WTC11 (cell line): Measurements from ENCODE around the gene SH2D1B. TPM values are rescaled to one million over a fixed set of nuclear protein-coding genes. Genes with fewer than 3 reads are reported as not detected.

Source experiments
- ATAC-seq: fragments of 200-7000 bp; cut with Tn5 transposase; 2 replicates; pipeline ENCODE4 v1.10.0; 2021; ENCODE audit warnings: mild to moderate bottlenecking, moderate library complexity
- CTCF ChIA-PET: fragments of 300-600 bp; sonication (Branson Sonifier 250); formaldehyde crosslinking; loops from one replicate; lab custom pipeline; 2021; ENCODE audit warnings: antibody characterized with exemption; lab: Charles Lee
- POLR2A ChIA-PET: fragments of 350-600 bp; sonication (Branson Sonifier 250); formaldehyde crosslinking; loops from one replicate; lab custom pipeline; 2021; ENCODE audit warnings: antibody characterized with exemption; lab: Charles Lee
- DNase-seq: peaks from one replicate; pipeline ENCODE4 v3.0.0; 2021; ENCODE audit warnings: low spot score
- H3K27ac Mint-ChIP-seq: 2 replicates; pipeline ENCODE4 v1.8.0; 2021; ENCODE audit warnings: mixed read lengths
- H3K27me3 Mint-ChIP-seq: 2 replicates; pipeline ENCODE4 v1.8.0; 2021; ENCODE audit warnings: low read depth, mild to moderate bottlenecking, moderate library complexity, mixed read lengths
- H3K36me3 Mint-ChIP-seq: 2 replicates; pipeline ENCODE4 v1.8.0; 2021; ENCODE audit warnings: mixed read lengths
- H3K4me1 Mint-ChIP-seq: 2 replicates; pipeline ENCODE4 v1.8.0; 2022; ENCODE audit warnings: mixed read lengths
- H3K4me3 Mint-ChIP-seq: 2 replicates; pipeline ENCODE4 v1.8.0; 2021; ENCODE audit warnings: mild to moderate bottlenecking, moderate library complexity, mixed read lengths
- H3K9me3 Mint-ChIP-seq: 2 replicates; pipeline ENCODE4 v1.8.0; 2021; ENCODE audit warnings: mixed read lengths
- ARID4B ChIP-seq: sonication (generic); formaldehyde crosslinking; IDR thresholded peaks from 2 replicates; pipeline ENCODE4 v1.8.0; 2023; ENCODE audit warnings: missing genetic modification reagents, mild to moderate bottlenecking, borderline replicate concordance
- ATF3 ChIP-seq: sonication (generic); formaldehyde crosslinking; conservative IDR thresholded peaks from 2 replicates; pipeline ENCODE4 v1.8.1; 2022; ENCODE audit warnings: mild to moderate bottlenecking, missing genetic modification reagents
- ELF4 ChIP-seq: sonication (generic); formaldehyde crosslinking; IDR thresholded peaks from 2 replicates; pipeline ENCODE4 v1.8.1; 2022; ENCODE audit warnings: low read depth, mild to moderate bottlenecking, moderate library complexity, missing genetic modification reagents
- ETV6 ChIP-seq: sonication (generic); formaldehyde crosslinking; IDR thresholded peaks from 2 replicates; pipeline ENCODE4 v1.8.1; 2022; ENCODE audit warnings: mild to moderate bottlenecking, missing genetic modification reagents
- FOXJ3 ChIP-seq: sonication (generic); formaldehyde crosslinking; IDR thresholded peaks from 2 replicates; pipeline ENCODE4 v1.9.0; 2021; ENCODE audit warnings: missing genetic modification reagents, mild to moderate bottlenecking, borderline replicate concordance
- FOXK1 ChIP-seq: sonication (generic); formaldehyde crosslinking; IDR thresholded peaks from 2 replicates; pipeline ENCODE4 v1.8.0; 2022; ENCODE audit warnings: mild to moderate bottlenecking, moderate library complexity, missing genetic modification reagents
- FOXP1 ChIP-seq: sonication (generic); formaldehyde crosslinking; IDR thresholded peaks from 2 replicates; pipeline ENCODE4 v1.8.0; 2022; ENCODE audit warnings: missing genetic modification reagents, mild to moderate bottlenecking, moderate library complexity, borderline replicate concordance
- HMGA2 ChIP-seq: fragments of 250-450 bp; sonication (Bioruptor Pico); IDR thresholded peaks from 2 replicates; pipeline ENCODE4 v1.4.0; 2021; ENCODE audit warnings: mild to moderate bottlenecking, moderate library complexity
- NR2C2 ChIP-seq: sonication (generic); formaldehyde crosslinking; IDR thresholded peaks from 2 replicates; pipeline ENCODE4 v1.8.0; 2022; ENCODE audit warnings: mild to moderate bottlenecking, missing genetic modification reagents
- OVOL2 ChIP-seq: fragments of 250-450 bp; sonication (Bioruptor Pico); IDR thresholded peaks from 2 replicates; pipeline ENCODE4 v1.9.0; 2021; ENCODE audit warnings: mild to moderate bottlenecking, borderline replicate concordance
- PRRX2 ChIP-seq: fragments of 250-450 bp; sonication (Bioruptor Pico); IDR thresholded peaks from 2 replicates; pipeline ENCODE4 v1.8.0; 2021; ENCODE audit warnings: mild to moderate bottlenecking
- RELA ChIP-seq: sonication (generic); formaldehyde crosslinking; IDR thresholded peaks from 2 replicates; pipeline ENCODE4 v1.8.1; 2022; ENCODE audit warnings: missing genetic modification reagents, mild to moderate bottlenecking, borderline replicate concordance
- TCF7 ChIP-seq: sonication (generic); formaldehyde crosslinking; IDR thresholded peaks from 2 replicates; pipeline ENCODE4 v1.8.0; 2022; ENCODE audit warnings: mild to moderate bottlenecking, low read depth, missing genetic modification reagents, moderate library complexity
- ZNF232 ChIP-seq: sonication (generic); formaldehyde crosslinking; IDR thresholded peaks from 2 replicates; pipeline ENCODE4 v1.8.0; 2022; ENCODE audit warnings: mild to moderate bottlenecking, missing genetic modification reagents
- ZNF263 ChIP-seq: sonication (generic); formaldehyde crosslinking; IDR thresholded peaks from 2 replicates; pipeline ENCODE4 v1.8.1; 2022; ENCODE audit warnings: low read depth, mild to moderate bottlenecking, moderate library complexity, missing genetic modification reagents
- ZNF671 ChIP-seq: fragments of 250-450 bp; sonication (Bioruptor Pico); IDR thresholded peaks from 2 replicates; pipeline ENCODE4 v1.8.0; 2021; ENCODE audit warnings: mild to moderate bottlenecking
- total RNA-seq: library from RNA; stranded (reverse); gene quantifications from 3 replicates; pipeline ENCODE4 v1.2.3, GENCODE V29; 2021
- TF ChIP-seq, protein P1 (sequence below): sonication (generic); formaldehyde crosslinking; conservative IDR thresholded peaks from 2 replicates; pipeline ENCODE4 v1.8.1; 2023; ENCODE audit warnings: mild to moderate bottlenecking, low read depth, missing genetic modification reagents, moderate library complexity
- TF ChIP-seq, protein P2 (sequence below): sonication (generic); formaldehyde crosslinking; IDR thresholded peaks from 2 replicates; pipeline ENCODE4 v1.8.0; 2022; ENCODE audit warnings: mild to moderate bottlenecking, missing genetic modification reagents
- TF ChIP-seq, protein P3 (sequence below): fragments of 250-450 bp; sonication (Bioruptor Pico); IDR thresholded peaks from 2 replicates; pipeline ENCODE4 v2.1.2; 2022; ENCODE audit warnings: mild to moderate bottlenecking, moderate library complexity

SH2D1B gene
- total RNA-seq, 1 experiment from 2014 or later, result not detected

DNA sequence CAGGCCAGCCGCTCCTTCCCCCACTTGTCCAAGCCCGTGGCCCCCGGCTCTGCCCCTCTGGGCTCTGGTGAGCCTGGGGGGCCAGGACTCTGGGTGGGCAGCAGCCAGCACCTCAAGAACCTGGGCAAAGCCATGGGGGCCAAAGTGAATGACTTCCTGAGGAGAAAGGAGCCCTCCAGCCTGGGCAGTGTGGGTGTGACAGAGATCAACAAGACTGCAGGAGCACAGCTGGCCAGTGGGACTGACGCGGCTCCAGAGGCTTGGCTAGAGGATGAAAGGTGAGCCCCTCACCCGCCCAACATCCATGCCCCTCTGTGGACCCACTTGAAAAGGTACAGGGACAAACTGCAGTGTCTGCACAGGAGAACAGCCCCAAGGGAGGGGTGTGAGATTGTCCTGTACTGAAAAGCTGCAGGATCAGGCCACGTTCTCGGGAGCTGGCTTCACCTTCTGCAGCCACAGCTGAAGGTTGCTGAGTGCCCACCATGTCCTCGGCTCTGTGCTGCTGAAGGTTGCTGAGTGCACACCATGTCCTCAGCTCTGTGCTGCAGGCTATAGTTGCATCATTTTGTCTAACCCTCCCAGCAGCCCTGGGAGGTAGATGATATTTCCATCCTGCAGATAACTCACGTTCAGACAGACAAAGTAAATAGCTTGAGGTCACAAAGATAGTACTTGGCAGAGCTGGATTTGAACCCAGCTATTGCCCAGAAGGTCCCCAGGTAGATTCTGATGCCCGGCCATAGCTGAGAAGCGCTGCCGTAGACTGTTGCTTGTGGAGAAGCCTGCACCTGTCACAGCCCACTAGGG, 29.8 kb downstream of the SH2D1B start (continued):
- TF ChIP-seq, protein P1, sequence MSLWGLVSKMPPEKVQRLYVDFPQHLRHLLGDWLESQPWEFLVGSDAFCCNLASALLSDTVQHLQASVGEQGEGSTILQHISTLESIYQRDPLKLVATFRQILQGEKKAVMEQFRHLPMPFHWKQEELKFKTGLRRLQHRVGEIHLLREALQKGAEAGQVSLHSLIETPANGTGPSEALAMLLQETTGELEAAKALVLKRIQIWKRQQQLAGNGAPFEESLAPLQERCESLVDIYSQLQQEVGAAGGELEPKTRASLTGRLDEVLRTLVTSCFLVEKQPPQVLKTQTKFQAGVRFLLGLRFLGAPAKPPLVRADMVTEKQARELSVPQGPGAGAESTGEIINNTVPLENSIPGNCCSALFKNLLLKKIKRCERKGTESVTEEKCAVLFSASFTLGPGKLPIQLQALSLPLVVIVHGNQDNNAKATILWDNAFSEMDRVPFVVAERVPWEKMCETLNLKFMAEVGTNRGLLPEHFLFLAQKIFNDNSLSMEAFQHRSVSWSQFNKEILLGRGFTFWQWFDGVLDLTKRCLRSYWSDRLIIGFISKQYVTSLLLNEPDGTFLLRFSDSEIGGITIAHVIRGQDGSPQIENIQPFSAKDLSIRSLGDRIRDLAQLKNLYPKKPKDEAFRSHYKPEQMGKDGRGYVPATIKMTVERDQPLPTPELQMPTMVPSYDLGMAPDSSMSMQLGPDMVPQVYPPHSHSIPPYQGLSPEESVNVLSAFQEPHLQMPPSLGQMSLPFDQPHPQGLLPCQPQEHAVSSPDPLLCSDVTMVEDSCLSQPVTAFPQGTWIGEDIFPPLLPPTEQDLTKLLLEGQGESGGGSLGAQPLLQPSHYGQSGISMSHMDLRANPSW, result no peak
- no peak for TF ChIP-seq ETV6 (CRISPR knock-in tag)

GRCh38 chr1:162381383-162381782, 30.6 kb downstream of the SH2D1B start, which contains the start of gene C1orf226:
TSS of gene C1orf226 (plus strand) at chr1:162381728. CDS start at chr1:162381902, 174 bp downstream.
- no peak for DNase-seq
- no peak for ATAC-seq
- H3K4me1 Mint-ChIP-seq, result peaks cover 5% of the 10 kb centered on the region; the same call in 1 of the 2 replicates
- no peak within 1 kb of the TSS for H3K4me3 Mint-ChIP-seq
- no peak within 1 kb of the TSS for H3K27ac Mint-ChIP-seq
- CTCF ChIA-PET, result interaction anchor here (1.6 to 1.8 kb wide), 2 partner anchors 24 to 325 kb away, joined by 6 to 10 read pairs; no protein-coding TSS in a partner anchor
- H3K9me3 Mint-ChIP-seq, result no peaks in the 10 kb centered on the region
- no peaks in the 10 kb centered on the region for H3K27me3 Mint-ChIP-seq
- peaks cover 23% of the 10 kb centered on the region for H3K36me3 Mint-ChIP-seq
- TF ChIP-seq, protein P2, sequence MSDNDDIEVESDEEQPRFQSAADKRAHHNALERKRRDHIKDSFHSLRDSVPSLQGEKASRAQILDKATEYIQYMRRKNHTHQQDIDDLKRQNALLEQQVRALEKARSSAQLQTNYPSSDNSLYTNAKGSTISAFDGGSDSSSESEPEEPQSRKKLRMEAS (CRISPR knock-in tag), result no peak
- TF ChIP-seq ARID4B (CRISPR knock-in tag) (no peak), NR2C2 (no peak), ELF4 (CRISPR knock-in tag) (no peak), ATF3 (CRISPR knock-in tag) (no peak), PRRX2 (no peak), FOXP1 (no peak), OVOL2 (CRISPR knock-in tag) (no peak), TCF7 (CRISPR knock-in tag) (no peak), ZNF232 (CRISPR knock-in tag) (no peak), ZNF263 (no peak), HMGA2 (no peak), ZNF671 (no peak), ETV6 (CRISPR knock-in tag) (no peak), FOXK1 (CRISPR knock-in tag) (no peak), RELA (CRISPR knock-in tag) (no peak), FOXJ3 (CRISPR knock-in tag) (no peak)
- TF ChIP-seq, protein P3, sequence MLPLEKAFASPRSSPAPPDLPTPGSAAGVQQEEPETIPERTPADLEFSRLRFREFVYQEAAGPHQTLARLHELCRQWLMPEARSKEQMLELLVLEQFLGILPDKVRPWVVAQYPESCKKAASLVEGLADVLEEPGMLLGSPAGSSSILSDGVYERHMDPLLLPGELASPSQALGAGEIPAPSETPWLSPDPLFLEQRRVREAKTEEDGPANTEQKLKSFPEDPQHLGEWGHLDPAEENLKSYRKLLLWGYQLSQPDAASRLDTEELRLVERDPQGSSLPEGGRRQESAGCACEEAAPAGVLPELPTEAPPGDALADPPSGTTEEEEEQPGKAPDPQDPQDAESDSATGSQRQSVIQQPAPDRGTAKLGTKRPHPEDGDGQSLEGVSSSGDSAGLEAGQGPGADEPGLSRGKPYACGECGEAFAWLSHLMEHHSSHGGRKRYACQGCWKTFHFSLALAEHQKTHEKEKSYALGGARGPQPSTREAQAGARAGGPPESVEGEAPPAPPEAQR (CRISPR knock-in tag), result no peak
- POLR2A ChIA-PET, result no interaction called here
